HL-60/S4 treated with retinoic acid at 250 ng/mL for 4 days and 3 days (cell line): ENCODE results near the gene AXL.
"Not testable (repeated sequence)": the region's sequence is repeated elsewhere in the genome, so short reads cannot be mapped to it uniquely, and the experiment has no call there.

Experiments used
- in situ Hi-C: fragments of 300-500 bp; cut with MboI; formaldehyde crosslinking; loops from 2 replicates; pipeline ENCODE4 v1.7.0; 2022; ENCODE audit warnings: low sequenced_read_pairs

The AXL gene

DNA sequence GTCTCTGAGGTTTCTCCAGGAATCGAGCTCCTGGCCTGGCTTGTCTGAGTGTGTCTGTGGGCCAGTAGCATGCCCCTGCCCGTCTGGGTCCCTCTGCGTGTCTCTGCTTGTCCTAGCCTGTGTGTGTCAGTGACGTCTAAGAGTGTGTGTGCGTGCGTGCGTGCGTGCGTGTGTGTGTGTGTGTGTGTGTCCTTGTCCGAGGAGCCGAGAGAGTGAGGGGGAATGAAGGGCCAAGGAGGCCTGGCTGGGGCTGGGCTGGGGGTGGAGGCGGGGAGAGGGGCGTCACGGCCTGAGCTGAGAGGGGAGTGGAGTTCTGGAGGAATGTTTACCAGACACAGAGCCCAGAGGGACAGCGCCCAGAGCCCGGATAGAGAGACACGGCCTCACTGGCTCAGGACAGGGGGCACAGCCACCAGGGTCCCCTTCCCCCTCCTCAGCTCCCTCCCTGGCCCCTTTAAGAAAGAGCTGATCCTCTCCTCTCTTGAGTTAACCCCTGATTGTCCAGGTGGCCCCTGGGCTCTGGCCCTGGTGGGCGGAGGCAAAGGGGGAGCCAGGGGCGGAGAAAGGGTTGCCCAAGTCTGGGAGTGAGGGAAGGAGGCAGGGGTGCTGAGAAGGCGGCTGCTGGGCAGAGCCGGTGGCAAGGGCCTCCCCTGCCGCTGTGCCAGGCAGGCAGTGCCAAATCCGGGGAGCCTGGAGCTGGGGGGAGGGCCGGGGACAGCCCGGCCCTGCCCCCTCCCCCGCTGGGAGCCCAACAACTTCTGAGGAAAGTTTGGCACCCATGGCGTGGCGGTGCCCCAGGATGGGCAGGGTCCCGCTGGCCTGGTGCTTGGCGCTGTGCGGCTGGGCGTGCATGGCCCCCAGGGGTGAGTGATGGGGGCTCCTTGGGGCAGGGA, at the start of gene AXL:
Gene AXL, plus strand, starts transcription at position 609 of the 893 bp plus-strand sequence. Its CDS starts 170 bp downstream, at position 779.
- in situ Hi-C loops = no loop called here

DNA sequence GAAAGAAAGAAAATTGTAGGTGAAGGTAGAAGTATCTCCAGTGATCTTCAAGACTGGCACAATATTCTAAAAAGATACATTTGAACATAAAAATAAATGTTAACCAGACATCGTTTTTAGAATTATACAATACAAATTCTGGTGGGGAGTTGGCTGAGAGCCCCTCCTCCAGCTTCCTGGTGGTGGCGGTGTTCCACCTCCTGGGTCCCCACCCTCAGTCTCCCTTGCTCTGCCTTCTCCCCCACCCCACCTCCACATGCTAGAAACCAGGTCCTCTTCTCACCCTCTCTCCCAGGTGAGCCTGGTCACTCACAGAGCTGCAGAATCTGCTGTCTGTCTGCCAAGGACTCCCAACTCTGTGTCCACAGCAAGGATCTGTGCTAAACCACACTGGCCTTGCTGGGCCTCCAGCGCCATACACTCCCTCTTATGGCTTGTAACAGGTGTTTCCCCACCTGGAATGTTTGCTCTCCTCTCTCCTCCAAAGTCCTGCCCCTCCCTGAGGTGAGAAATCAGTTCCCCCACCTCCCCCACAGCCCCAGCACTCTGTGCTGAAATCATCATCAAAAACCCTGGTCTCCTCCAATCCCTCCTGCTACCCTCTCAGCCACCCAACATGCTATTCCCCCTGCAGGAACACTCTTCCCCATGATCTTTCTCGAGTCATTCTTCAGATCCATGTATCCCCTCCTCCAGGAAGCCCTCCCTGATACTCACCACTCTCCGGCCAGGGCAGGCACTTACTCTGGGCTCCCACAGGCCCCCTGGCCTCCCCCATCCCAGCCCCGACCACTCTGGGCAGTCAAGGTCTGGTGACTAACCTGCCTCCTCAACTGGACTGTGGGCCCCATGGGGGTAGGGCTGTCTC, 46.5 kb upstream of the AXL start:
- in situ Hi-C loops = no loop called here

DNA sequence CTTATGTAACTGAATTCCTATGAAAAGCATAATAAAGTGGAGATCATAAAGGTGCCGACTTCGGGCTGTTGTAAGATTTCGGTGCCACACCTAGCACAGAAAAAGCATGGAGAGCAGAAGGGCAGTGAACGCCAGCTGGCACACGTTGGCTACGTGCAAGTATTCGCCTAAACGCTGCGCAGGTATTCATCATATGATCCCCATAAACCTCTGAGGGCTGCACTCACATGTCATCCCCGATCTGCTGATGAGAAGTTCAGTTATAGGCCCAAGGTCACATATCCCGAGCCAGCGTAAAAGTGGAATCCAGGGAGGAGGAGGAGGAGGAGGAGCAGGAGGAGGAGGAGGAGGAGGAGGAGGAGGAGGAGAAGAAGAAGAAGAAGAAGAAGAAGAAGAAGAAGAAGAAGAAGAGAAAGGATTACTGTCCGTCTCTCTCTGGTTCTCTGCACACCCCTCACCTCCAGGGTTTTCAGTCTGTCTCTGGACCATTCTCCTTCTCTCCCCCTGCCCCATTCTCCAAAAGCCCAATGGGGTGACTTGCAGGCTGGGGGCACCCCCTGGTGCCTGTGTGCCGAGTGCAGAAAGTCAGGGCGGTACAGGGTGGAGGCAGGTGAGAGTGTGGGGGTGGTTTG, 44.6 kb upstream of the AXL start:
- in situ Hi-C loops = no loop called here

DNA sequence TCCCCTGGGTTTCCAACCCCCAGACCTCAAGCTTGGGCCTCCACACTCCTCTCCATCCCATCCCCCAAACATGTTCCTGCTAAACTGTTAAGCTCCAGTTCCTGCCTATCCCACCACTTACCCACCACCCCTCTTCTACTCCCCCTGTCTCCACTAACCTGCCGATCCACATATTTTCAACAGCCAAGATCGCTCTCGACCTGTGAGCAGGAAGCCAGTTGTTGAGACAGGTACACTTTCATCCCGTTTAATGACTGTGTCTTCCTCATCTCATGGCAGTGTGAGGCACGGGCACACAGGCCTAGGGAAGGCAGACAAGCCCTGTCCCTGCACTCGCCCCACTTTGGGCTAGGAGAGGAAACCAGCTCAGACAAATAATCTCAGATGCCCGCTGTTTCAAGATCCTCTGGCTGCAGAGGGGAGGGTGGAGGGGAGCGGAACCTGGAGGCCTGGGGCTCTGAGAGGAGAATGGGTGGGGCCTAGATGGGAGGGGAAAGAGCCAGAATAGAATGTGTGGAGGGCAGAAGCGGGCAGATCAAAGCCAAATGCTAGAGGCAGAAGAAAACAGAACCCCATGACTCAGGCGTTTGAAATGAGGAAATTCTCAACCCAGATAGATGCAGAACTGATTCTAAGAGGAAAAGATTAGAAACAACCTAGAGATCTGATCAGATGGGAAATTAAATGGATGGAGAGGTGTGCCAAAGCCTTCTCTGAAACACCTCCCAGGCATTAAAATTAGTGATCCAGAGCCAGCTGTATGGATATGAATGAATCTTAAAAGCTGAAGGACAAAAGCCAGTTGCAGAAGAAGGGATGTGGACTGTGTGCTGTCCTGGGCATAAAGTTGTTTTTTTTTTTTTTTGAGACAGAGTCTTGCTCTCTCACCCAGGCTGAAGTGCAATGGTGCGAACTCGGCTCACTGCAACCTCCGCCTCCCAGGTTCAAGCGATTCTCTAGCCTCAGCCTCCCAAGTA, 42.9 kb upstream of the AXL start:
- in situ Hi-C loops = no loop called here

DNA sequence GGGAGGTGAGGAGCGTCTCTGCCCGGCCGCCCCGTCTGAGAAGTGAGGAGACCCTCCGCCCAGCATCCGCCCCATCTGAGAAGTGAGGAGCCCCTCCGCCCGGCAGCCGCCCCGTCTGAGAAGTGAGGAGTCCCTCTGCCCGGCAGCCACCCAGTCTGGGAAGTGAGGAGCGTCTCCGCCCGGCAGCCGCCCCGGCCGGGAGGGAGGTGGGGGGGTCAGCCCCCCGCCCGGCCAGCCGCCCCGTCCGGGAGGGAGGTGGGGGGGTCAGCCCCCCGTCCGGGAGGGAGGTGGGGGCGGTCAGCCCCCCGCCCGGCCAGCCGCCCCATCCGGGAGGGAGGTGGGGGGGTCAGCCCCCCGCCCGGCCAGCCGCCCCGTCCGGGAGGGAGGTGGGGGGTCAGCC, 38.9 kb upstream of the AXL start:
- in situ Hi-C loops = not testable (repeated sequence)

DNA sequence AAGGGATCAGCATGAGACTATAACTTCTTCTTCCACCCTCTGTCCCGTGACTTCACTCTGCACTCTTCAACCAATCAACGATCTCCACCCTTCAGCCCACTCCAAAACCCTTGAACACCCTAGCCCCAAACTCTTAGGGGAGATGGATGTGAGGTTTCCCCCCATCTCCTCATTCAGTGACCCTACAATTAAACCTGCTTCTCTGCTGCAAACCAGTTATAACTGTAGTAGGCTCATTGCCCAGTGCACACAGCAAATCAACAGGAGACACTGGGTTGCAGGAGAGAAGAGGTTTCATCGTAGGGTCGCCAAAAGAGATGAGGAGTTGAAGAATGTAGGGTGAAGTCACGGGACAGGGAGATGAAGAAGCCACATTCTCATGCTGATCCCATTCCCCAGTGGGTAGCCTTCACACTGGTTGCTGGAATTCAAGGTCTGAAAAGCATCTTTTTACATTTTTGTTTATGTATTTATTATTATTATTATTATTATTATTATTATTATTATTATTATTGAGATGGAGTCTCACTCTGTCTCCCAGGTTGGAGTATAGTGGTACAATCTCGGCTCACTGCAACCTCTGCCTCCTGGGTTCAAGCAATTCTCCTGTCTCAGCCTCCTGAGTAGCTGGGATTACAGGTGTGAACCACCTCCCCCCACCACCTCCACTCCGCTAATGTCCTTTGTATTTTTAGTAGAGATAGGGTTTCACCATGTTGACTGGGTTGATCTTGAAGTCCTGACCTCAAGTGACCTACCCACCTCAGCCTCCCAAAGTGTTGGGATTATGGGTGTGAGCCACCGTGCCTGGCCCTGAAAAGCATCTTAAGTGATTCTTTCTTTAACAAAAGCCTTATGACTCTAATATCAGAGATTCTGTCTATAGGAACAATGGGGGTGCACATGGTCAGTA, 31.8 kb upstream of the AXL start:
- in situ Hi-C loops = no loop called here

DNA sequence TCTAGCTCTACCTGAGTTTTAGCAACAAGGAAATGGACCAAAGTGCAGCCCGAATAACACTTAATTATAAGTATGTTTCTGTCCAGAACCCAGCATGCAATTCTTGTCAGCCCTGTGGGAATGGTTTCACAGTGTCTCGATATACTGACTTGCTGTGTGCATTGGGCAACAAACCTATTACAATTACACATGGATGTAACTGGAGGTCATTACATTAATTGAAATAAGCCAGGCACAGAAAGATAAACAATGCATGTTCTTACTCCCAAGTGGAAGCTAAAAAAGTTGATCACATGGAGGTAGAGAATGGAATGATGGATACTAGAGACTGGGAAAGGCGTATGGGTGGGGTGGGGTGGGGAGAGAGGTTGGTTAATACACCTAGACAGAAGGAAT, 31.1 kb upstream of the AXL start:
- in situ Hi-C loops = no loop called here

DNA sequence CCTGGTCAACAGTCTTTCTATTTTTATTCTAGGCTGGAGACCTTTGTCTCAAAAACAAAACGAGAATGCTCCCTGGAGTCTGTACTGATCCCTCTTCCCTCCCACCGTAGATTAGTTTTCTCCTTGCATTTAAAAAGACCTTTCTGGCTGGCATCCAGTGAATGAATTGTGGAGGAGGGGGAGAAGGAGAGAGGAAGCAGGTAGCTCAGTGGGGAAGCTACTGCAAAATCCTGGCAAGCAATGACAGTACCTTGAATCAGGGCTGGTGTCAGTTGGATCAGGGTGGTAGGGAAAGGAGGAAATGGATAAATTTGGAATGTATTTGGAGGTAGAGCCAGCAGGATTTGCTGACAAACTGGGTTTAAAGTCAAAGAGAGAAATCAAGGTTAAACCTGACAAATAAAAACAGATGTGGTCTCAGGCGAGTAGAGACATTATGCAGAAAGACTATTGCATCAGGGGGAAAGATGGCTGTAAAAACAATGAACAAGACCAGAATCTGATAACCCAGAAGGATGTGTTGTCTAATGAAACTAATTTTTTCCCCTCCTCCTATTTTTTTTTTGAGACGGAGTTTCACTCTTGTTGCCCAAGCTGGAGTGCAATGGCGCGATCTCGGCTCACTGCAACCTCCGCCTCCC, 29.5 kb upstream of the AXL start:
- in situ Hi-C loops = no loop called here

DNA sequence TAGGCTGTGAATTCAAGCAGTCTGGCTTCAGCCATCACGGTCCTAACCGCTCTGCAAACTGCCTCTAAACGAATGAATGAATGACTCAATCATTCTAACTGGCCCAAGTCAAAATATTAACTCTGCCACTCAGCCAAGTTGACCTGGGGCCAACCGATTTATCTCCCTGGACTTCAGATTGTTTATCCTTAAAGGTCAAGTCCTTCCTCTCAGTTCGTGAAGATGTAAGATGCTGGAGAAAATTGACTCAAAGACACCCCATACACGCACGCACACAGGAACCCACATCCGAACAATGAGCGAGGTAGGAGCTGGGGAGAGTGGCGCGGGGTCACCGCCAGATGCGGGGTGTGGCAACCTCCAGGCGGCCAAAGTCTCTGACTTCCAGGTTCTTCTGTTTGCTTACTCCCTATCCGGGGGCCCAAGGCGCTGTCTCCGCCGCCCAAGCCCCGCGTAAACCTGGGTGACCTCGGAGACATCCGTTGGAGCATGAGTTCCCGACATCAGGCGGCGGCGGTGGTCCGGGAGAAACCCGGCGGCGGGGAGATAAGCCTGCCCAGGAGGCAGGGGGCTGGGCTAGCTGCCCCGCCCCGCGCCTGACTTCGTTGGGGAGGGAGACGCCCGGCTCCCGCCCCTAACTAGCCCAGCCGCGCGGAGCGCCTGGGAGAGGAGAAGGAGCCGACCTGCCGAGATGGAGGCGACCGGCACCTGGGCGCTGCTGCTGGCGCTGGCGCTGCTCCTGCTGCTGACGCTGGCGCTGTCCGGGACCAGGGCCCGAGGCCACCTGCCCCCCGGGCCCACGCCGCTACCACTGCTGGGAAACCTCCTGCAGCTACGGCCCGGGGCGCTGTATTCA, 26.2 kb upstream of the AXL start, which contains the start of gene CYP2S1:
Gene CYP2S1, plus strand, starts transcription at position 646 of the 856 bp plus-strand sequence. Its CDS starts 46 bp downstream, at position 692.
- in situ Hi-C loops = no loop called here

DNA sequence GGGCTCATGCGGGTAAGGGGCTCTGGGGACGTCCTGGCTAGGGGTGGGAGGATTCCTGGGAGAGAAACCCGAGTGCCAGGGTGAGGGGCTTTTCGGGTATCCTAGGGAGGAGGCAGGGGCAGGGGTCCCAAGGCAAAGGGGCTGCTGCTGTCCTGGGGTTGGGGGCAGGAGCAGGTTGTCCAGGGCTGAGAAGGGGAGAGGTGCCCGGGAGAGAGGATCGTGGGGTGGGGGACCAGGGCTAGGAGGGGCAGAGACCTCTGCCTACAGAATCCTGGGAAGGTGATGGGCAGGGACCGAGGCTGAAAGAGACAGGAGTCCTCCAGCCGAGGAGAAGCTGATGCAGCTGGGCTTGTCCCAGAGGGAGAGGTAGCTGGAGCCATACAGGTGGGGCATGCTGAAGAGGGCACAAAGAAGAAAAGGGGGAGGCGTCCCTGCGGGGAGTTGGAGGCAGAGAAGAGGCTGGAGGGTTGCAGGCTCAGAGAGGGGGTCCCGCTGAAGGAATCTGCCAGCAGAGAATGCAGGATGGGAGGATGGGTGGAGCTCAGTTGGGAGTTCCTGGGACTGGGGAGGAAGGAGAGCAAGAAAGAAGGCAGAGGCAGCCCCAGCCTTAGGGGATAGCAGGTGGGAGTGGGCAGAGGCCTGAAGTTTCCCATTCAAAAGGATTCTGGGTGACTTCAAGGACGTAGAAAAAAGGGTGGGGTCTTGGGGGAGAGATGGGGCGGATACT, 25.4 kb upstream of the AXL start:
- in situ Hi-C loops = no loop called here

DNA sequence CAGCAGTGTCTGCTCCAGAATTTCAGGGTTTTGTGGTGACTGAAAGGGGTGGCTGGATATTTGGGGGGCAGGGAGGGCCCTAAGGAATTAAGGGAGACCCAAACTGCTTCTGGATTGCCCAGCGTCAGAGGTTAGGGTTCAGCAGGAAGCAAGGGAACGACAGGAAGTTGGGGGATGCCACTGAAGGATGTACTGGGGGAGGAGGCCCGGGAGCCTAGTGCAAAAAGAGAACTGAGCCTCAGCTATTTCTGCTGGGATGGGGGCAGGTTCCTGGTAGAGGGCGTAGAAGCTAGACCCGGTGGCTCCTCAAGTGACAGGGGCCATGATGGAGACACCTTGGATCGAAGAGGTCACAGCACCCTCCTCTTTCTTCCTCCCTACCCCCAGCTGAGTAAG, 24.9 kb upstream of the AXL start:
- in situ Hi-C loops = no loop called here

DNA sequence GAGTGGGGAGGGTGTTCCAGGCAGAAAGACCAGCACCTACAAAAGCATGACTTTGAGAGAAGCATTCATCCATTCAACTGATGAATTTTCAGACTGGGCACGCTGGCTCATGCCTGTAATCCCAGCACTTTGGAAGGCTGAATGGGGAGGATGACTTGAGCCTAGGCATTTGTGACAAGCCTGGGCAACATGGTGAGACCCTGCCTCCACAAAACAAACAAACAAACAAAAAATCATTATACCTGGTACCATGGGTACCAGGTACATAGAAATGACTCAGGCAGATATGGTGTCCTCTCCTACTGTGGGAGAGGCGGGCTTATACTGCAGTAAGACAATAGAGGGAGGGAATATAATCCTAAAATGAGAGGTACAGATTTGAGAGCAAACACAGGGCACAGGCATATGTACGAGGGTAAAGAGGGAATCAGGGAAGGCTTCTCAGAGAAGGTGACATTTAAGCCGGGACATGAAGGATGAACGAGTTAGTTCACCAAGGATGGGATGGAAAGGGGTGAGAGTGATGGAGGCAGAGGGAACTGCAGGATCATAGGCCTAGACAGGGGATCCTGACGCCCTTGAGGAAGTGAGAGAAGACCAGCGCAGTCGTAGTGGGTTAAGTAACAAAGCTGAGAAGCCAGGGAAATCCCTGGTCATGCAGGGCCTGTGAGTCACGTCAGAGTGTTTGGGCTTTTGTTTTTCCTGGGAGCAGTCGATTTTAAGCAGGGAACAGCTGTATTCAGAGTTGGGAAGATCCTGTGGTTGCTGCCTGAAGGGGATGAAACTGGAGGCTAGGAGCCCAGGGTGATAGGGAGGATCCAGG, 23.1 kb upstream of the AXL start:
- in situ Hi-C loops = no loop called here

DNA sequence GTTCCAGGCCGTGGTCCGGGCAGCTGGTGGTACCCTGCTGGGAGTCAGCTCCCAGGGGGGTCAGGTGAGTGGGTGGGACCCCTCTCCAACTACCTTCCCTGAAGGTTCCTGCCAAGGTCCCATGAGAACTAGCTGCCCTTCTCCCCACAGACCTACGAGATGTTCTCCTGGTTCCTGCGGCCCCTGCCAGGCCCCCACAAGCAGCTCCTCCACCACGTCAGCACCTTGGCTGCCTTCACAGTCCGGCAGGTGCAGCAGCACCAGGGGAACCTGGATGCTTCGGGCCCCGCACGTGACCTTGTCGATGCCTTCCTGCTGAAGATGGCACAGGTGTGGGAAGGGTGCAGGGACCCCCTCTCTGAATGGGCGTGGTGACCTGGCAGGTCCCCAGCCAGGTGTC, 20.5 kb upstream of the AXL start:
- in situ Hi-C loops = no loop called here

DNA sequence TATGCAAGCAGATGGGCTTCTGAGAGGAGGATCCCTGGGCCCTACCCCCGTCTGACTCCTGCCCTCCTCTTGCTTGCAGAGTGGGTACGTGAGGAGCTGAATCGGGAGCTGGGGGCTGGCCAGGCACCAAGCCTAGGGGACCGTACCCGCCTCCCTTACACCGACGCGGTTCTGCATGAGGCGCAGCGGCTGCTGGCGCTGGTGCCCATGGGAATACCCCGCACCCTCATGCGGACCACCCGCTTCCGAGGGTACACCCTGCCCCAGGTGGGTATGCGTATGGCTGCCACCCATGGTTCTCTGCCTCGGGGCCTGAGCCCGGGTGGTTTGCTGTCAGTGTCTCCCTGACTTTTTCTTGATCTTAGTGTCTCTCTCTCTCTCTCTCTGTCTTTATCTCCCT, 15.7 kb upstream of the AXL start:
- in situ Hi-C loops = no loop called here

DNA sequence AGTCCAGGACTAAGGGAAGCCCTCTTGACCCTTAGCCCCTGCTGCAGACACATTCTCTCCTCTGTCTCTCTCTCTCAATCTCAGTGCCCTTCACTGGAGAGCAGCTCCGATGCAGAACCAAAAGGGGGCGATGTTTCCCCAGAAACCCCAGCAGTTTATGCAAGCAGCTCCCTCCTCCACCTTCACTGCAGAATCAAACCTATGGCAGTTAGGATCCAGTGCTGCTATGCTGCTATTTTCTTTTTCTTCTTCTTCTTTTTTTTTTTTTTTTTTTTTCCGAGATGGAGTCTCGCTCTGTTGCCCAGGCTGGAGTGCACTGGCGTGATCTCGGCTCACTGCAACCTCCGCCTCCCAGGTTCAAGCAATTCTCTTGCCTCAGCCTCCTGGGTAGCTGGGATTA, 14.7 kb upstream of the AXL start:
- in situ Hi-C loops = not testable (repeated sequence)

DNA sequence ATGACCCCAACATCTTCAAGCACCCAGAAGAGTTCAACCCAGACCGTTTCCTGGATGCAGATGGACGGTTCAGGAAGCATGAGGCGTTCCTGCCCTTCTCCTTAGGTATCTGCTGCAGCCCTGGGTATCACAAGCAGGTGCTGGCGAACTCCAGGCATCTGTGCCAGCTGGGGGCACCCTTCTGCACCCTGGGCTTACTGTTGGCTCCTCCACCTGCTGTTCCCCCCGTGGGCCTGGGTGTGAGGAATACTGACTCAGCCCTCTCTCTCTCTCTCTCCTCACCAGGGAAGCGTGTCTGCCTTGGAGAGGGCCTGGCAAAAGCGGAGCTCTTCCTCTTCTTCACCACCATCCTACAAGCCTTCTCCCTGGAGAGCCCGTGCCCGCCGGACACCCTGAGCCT, 13.0 kb upstream of the AXL start:
- in situ Hi-C loops = no loop called here
